HepG2 (cell line): Measurements from ENCODE around the gene CMTM4. TPM values are rescaled to one million over a fixed set of nuclear protein-coding genes. Genes with fewer than 3 reads are reported as not detected.

Experiments used
- ERF ChIP-seq: IDR thresholded peaks from 2 replicates; pipeline ENCODE4 v1.6.1; 2018; ENCODE audit warnings: missing biosample characterization, missing genetic modification reagents
- KLF11 ChIP-seq: IDR thresholded peaks from 2 replicates; pipeline ENCODE4 v1.6.1; 2016; ENCODE audit warnings: missing compliant biosample characterization
- SP140L ChIP-seq: sonication (generic); formaldehyde crosslinking; IDR thresholded peaks from 2 replicates; pipeline ENCODE4 v1.4.0; 2020; ENCODE audit warnings: missing genetic modification reagents, borderline replicate concordance
- TP53 ChIP-seq: sonication (generic); formaldehyde crosslinking; conservative IDR thresholded peaks from 2 replicates; pipeline ENCODE4 v1.4.0; 2020; ENCODE audit warnings: missing genetic modification reagents
- ZBTB4 ChIP-seq: sonication (generic); formaldehyde crosslinking; IDR thresholded peaks from 2 replicates; pipeline ENCODE4 v1.4.0; 2020; ENCODE audit warnings: missing genetic modification reagents, mild to moderate bottlenecking, borderline replicate concordance
- ZNF431 ChIP-seq: sonication (generic); formaldehyde crosslinking; IDR thresholded peaks from 2 replicates; pipeline ENCODE4 v1.9.0; 2022; ENCODE audit warnings: missing genetic modification reagents, low read depth, mild to moderate bottlenecking, borderline replicate concordance
- ZNF605 ChIP-seq: sonication (generic); formaldehyde crosslinking; IDR thresholded peaks from 2 replicates; pipeline ENCODE4 v1.8.0; 2022; ENCODE audit warnings: mild to moderate bottlenecking, missing genetic modification reagents
- ZNF687 ChIP-seq: sonication (generic); formaldehyde crosslinking; IDR thresholded peaks from 2 replicates; pipeline ENCODE4 v1.5.1; 2020; ENCODE audit warnings: mild to moderate bottlenecking, missing genetic modification reagents, moderate library complexity
- ZNF790 ChIP-seq: sonication (generic); formaldehyde crosslinking; IDR thresholded peaks from 2 replicates; pipeline ENCODE4 v1.8.0; 2022; ENCODE audit warnings: missing genetic modification reagents, mild to moderate bottlenecking, borderline replicate concordance
- polyA plus RNA-seq, 8 experiments: library from polyadenylated mRNA; depleted of rRNA in 3 of 8; stranded (reverse) in 7 of 8; unstranded in 1 of 8; fragments of >200 nt; fragmentation: Illumina TruSeq in 4 of 8; extraction: Trizol in 4 of 8; gene quantifications; 2 replicates each; pipeline versions ENCODE4 v1.2.1 to v1.2.3, GENCODE V29; 2011 to 2016; ENCODE audit warnings: low read depth in 4 of 8, missing spikeins in 1 of 8, mixed read lengths in 1 of 8; ENCODE audit not compliant: insufficient read depth in 1 of 8
- total RNA-seq, 5 experiments: library from RNA; depleted of rRNA; stranded (reverse); fragments of >200 nt; fragmentation: Illumina TruSeq; extraction: Trizol; gene quantifications; 2 replicates each; pipeline ENCODE4 v1.2.3, GENCODE V29; 2016; ENCODE audit warnings: low read depth in 1 of 5
- TF ChIP-seq, protein P1 (sequence below), 2 experiments: fragments of 450-650 bp in 1 of 2; sonication (generic) in 1 of 2; formaldehyde crosslinking in 1 of 2; IDR thresholded peaks; 2 replicates each; pipeline versions ENCODE4 v1.6.1 to v1.8.0; 2016 to 2022; ENCODE audit warnings: antibody characterized with exemption in 1 of 2, mild to moderate bottlenecking in 1 of 2, missing genetic modification reagents in 1 of 2

Gene CMTM4
- total and polyA plus RNA-seq, 2 of the 13 experiments (the other 11 are each of a cell fraction or from before 2014, with no cell fraction given) = 32.0 to 36.3 TPM

DNA sequence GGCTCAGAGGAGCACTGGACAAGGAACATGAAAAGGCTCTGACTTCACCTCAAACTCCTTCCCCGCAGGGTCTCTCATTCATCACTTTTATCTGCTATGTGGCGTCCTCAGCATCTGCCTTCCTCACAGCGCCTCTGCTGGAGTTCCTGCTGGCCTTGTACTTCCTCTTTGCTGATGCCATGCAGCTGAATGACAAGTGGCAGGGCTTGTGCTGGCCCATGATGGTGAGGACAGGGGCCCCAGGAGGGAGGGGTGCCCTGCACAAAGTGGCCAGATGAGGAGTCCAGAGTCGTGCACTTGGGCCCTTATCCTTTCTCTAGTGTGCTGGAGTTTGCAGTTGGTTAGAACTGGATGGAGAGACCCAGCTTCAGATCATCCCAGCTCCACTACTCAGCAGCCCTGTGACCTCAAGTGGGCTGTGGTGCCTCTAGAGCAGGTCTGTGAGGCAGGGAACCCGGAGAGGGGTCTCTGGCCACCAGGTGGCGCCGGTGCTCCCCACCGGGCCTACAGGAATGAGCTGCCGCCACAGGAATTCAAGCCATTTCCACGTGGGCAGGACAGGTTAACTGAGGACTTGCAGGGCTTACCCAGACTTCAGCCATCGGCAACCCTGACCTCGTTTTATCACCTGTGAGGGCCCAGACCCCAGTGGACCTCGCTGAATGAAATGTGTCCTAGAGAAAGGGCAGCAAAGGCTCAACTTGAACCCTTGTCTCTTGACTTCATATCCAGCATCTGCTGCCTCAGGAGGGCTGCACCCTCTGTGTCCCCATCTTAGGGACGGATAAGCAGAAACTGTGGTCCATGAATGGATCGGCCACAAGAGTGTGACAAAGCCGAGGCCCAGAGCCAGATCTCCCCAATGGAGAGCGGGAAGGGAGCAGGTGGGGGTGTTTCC lies 88.1 kb downstream of the CMTM4 start (continued):
- TF ChIP-seq ZNF687 (CRISPR knock-in tag) (peak; percentile 100), KLF11 (CRISPR knock-in tag) (peak; percentile 83; the same call in 1 of the 2 replicates), SP140L (peak; percentile 84; the same call in 1 of the 2 replicates), ERF (CRISPR knock-in tag) (peak; percentile 95), ZNF790 (CRISPR knock-in tag) (peak; percentile 86), TP53 (CRISPR knock-in tag) (0 out of 2 replicates have a peak, but pooled peaks have one; percentile 49), ZNF431 (CRISPR knock-in tag) (peak; percentile 69; the same call in 1 of the 2 replicates), ZBTB4 (CRISPR knock-in tag) (peak; percentile 59; the same call in 1 of the 2 replicates), ZNF605 (CRISPR knock-in tag) (peak; percentile 70; the same call in 1 of the 2 replicates)
- TF ChIP-seq, protein P1, sequence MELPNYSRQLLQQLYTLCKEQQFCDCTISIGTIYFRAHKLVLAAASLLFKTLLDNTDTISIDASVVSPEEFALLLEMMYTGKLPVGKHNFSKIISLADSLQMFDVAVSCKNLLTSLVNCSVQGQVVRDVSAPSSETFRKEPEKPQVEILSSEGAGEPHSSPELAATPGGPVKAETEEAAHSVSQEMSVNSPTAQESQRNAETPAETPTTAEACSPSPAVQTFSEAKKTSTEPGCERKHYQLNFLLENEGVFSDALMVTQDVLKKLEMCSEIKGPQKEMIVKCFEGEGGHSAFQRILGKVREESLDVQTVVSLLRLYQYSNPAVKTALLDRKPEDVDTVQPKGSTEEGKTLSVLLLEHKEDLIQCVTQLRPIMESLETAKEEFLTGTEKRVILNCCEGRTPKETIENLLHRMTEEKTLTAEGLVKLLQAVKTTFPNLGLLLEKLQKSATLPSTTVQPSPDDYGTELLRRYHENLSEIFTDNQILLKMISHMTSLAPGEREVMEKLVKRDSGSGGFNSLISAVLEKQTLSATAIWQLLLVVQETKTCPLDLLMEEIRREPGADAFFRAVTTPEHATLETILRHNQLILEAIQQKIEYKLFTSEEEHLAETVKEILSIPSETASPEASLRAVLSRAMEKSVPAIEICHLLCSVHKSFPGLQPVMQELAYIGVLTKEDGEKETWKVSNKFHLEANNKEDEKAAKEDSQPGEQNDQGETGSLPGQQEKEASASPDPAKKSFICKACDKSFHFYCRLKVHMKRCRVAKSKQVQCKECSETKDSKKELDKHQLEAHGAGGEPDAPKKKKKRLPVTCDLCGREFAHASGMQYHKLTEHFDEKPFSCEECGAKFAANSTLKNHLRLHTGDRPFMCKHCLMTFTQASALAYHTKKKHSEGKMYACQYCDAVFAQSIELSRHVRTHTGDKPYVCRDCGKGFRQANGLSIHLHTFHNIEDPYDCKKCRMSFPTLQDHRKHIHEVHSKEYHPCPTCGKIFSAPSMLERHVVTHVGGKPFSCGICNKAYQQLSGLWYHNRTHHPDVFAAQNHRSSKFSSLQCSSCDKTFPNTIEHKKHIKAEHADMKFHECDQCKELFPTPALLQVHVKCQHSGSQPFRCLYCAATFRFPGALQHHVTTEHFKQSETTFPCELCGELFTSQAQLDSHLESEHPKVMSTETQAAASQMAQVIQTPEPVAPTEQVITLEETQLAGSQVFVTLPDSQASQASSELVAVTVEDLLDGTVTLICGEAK (IDR thresholded peaks at IDR 0.05) = no peak
- TF ChIP-seq, protein P1 (CRISPR knock-in tag; IDR thresholded peaks at IDR 0.05) = peak; percentile 57; the same call in 1 of the 2 replicates
